Naive thymus-derived CD8-positive, alpha-beta T cell (primary cell): ENCODE results near the gene SLC9C1. TPM values are rescaled to one million over a fixed set of nuclear protein-coding genes. Genes with fewer than 3 reads are reported as not detected.

ENCODE experiments used
- ATAC-seq, 2 donors: fragments of 150-1000 bp; cut with Tn5 transposase in 1 of 2; sonication (Bioruptor Pico), chemical (Tn5 transposase) in 1 of 2; 1 replicate in 1 of 2; 2 replicates in 1 of 2; pipeline ENCODE4 v1.10.0; 2021; ENCODE audit warnings: mild to moderate bottlenecking in 2 of 2, moderate library complexity in 2 of 2
- POLR2A ChIA-PET: fragments of 350-600 bp; sonication (Branson Sonifier 250); formaldehyde crosslinking; loops from one replicate; lab custom pipeline; 2021; ENCODE audit warnings: antibody characterized with exemption; lab: Charles Lee
- DNase-seq, 10 donors: peaks; one replicate each; pipeline versions ENCODE4 v3.0.0 to v3.0.0-alpha.2; 2020 to 2022
- H3K27ac Mint-ChIP-seq, 10 donors: one replicate each; pipeline ENCODE4 v1.8.0; 2020 to 2022; ENCODE audit warnings: mild to moderate bottlenecking in 10 of 10, mixed read lengths in 10 of 10, moderate library complexity in 4 of 10, inconsistent platforms in 1 of 10
- H3K27me3 Mint-ChIP-seq, 5 donors: one replicate each; pipeline ENCODE4 v1.8.0; 2021 to 2022; ENCODE audit warnings: mixed read lengths in 5 of 5
- H3K36me3 Mint-ChIP-seq, 3 donors: one replicate each; pipeline ENCODE4 v1.8.0; 2020 to 2022; ENCODE audit warnings: mixed read lengths in 3 of 3, mild to moderate bottlenecking in 2 of 3, inconsistent platforms in 1 of 3
- H3K4me1 Mint-ChIP-seq, 4 donors: one replicate each; pipeline ENCODE4 v1.8.0; 2021 to 2022; ENCODE audit warnings: mixed read lengths in 4 of 4
- H3K4me3 Mint-ChIP-seq, 10 donors: one replicate each; pipeline ENCODE4 v1.8.0; 2020 to 2022; ENCODE audit warnings: mild to moderate bottlenecking in 10 of 10, mixed read lengths in 10 of 10, moderate library complexity in 6 of 10, inconsistent platforms in 1 of 10
- H3K9me3 Mint-ChIP-seq, 9 donors: one replicate each; pipeline ENCODE4 v1.8.0; 2020 to 2022; ENCODE audit warnings: mixed read lengths in 9 of 9, mild to moderate bottlenecking in 3 of 9, inconsistent platforms in 1 of 9, moderate library complexity in 1 of 9
- polyA plus RNA-seq, 3 donors: library from polyadenylated mRNA; unstranded; fragments of 300-500 nt; fragmentation: Illumina TruSeq; gene quantifications; one replicate each; pipeline ENCODE4 v1.2.3, GENCODE V29; 2021
- total RNA-seq, 8 experiments: library from RNA in 2 of 8; stranded (reverse) in 2 of 8; gene quantifications; one replicate each; pipeline ENCODE4 v1.2.3 and lab custom pipeline; 2021 to 2026

The SLC9C1 gene
- total and polyA plus RNA-seq, 5 experiments from 2014 or later, result not detected

DNA sequence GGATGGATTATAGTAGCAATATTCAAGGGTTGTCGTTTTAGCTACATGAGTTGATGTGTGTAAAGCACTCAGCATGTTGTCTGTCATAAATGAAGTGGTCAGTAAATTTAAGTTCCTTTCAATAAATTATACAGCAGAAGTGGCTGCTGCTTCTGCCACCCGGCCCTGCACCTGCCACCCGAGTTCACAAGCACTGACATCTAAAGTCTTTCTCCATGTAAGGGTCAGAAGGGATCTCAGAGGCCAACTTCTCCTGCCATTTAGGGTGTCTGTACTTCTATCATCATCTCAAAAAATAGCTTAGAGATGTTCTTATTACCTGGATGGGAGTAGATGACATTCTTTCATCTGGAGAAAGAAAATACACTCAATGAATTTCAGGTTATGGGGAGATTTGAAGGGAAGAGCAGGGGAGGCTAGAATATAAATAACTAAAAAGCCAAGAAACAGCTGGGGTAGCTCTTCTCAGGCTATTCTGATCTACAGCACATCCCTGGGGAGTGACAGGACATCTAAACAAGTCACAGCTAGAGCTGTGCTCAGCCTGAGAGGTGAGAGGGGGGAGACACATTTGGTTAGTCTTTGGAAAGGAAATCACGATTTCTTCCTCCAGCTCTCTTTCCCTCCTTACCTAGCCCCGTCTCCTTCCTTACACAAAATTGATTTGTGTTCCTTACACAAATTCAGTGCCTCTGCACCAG lies 169.0 kb downstream of the SLC9C1 start:
- H3K27ac Mint-ChIP-seq, result peak overlapping the region in 9 of 10 donors; percentile 53 to 96 (median 83)

DNA sequence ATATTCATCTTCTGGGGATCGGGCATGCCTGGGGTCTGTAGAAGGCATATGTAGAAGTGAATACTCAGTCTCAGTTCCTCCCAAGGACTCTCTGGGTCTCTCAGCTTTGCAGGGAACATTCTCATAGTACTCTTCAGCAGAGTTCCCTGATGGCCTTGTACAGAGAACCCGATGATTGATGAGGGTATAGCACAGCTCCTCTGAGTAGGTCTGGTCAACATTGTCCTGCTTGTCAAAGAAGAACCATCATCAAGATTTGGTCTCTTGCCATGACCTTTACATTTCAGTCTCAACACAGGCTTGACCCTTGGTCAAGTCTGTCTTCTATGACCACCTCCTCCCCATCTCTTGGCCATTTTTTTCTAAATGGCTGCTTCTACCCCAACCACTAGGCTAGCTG lies 170.5 kb downstream of the SLC9C1 start:
- Mint-ChIP-seq H3K36me3 (peaks cover 15 to 47% (median 21%) of the 10 kb centered on the region in 3 donors), H3K4me1 (peaks cover 25 to 91% (median 73%) of the 10 kb centered on the region in 4 donors), H3K27ac (peak overlapping the region in 1 of 10 donors; percentile 7), H3K27me3 (no peaks in the 10 kb centered on the region), H3K9me3 (no peaks in the 10 kb centered on the region), H3K4me3 (no peak overlapping the region)
- DNase-seq, result no peak
- POLR2A ChIA-PET, result interaction anchor here (1.1 kb wide), 1 partner anchor 9 kb away, joined by 4 read pairs; no protein-coding TSS in a partner anchor
- ATAC-seq, result no peak

More for the DNA sequence above, 169.0 kb downstream of the SLC9C1 start:
- DNase-seq, result no peak
- Mint-ChIP-seq H3K36me3 (peaks cover 15 to 47% (median 21%) of the 10 kb centered on the region in 3 donors), H3K4me1 (peaks cover 34 to 92% (median 73%) of the 10 kb centered on the region in 4 donors), H3K27me3 (no peaks in the 10 kb centered on the region), H3K9me3 (no peaks in the 10 kb centered on the region), H3K4me3 (peak overlapping the region in 1 of 10 donors; percentile 47)
- POLR2A ChIA-PET, result no interaction called here
- no peak for ATAC-seq

DNA sequence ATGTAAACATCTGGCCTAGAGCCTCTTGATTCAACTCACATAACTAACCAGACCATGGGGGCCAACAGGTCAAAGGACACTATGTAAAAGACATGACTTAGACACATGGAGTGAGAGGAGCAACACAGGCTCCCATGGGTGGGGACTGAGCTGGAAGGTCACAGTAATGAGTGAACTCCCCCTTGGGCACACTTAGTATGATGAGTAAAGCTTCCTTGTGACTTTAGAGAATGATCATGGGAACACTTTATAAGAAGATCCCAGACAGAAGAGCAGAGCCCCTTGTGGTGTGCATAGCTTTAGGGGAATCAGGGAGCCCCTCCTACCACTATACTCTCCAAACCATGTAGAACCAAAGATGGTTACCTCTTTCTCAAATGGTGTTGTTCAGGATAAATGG lies 171.1 kb downstream of the SLC9C1 start:
- Mint-ChIP-seq H3K4me1 (peaks cover 22 to 91% (median 71%) of the 10 kb centered on the region in 4 donors), H3K27me3 (no peaks in the 10 kb centered on the region), H3K4me3 (no peak overlapping the region), H3K27ac (peak overlapping the region in 1 of 10 donors; percentile 37), H3K36me3 (peaks cover 15 to 47% (median 21%) of the 10 kb centered on the region in 3 donors), H3K9me3 (no peaks in the 10 kb centered on the region)
- no peak for DNase-seq
- POLR2A ChIA-PET, result no interaction called here
- ATAC-seq, result no peak

DNA sequence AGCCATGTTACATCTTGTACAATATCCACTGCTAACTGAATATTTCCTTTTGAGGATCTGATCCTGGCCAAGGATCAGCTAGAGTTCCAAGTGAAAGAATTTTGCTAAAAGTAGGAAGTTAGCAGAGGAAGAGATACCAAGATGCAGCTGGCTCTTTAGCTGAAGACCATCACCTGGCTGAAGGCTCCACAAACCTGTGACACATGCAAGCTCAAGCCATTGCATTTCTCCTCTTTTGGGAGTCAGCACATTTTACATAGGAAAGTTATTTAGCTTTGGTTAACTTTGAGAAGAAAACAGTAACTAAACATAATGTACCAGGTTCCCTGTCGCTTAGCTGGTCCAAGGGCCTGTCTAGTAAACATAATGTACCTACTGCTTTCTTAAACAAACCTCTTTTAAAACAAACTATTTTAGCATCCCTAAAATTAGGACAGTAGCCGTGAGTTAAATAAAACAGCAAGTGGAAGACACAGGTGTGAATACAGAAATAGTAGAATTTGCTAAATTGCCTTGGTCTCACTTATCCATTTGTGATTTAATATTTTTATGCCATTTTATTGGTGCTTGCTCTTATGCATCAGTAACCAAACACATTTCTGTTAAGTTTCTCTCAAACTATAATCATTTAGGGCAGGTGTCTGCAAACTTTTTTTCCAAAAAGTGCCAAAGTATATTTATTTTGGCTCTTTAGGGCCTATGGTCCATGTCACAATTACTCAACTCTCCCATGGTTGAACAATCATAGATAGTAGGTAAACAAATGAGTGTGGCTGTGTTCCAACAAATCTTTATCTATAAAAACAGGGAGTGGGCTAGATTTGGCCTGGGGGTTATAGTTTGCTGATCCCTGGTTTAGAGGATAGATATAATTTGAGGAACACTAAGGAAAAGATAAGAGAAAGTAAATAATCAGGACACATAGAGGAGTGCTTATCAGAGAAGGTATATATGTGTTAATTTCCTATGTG lies 172.2 kb downstream of the SLC9C1 start:
- H3K4me3 Mint-ChIP-seq, result peak overlapping the region in 1 of 10 donors; percentile 45
- peaks cover 19 to 91% (median 69%) of the 10 kb centered on the region in 4 donors for H3K4me1 Mint-ChIP-seq
- ATAC-seq, result no peak
- POLR2A ChIA-PET, result no interaction called here
- H3K27me3 Mint-ChIP-seq, result no peaks in the 10 kb centered on the region
- H3K27ac Mint-ChIP-seq, result peak overlapping the region in 3 of 10 donors; percentile 15 to 80 (median 41)
- no peaks in the 10 kb centered on the region for H3K9me3 Mint-ChIP-seq
- peaks cover 15 to 47% (median 21%) of the 10 kb centered on the region in 3 donors for H3K36me3 Mint-ChIP-seq
- no peak for DNase-seq

DNA sequence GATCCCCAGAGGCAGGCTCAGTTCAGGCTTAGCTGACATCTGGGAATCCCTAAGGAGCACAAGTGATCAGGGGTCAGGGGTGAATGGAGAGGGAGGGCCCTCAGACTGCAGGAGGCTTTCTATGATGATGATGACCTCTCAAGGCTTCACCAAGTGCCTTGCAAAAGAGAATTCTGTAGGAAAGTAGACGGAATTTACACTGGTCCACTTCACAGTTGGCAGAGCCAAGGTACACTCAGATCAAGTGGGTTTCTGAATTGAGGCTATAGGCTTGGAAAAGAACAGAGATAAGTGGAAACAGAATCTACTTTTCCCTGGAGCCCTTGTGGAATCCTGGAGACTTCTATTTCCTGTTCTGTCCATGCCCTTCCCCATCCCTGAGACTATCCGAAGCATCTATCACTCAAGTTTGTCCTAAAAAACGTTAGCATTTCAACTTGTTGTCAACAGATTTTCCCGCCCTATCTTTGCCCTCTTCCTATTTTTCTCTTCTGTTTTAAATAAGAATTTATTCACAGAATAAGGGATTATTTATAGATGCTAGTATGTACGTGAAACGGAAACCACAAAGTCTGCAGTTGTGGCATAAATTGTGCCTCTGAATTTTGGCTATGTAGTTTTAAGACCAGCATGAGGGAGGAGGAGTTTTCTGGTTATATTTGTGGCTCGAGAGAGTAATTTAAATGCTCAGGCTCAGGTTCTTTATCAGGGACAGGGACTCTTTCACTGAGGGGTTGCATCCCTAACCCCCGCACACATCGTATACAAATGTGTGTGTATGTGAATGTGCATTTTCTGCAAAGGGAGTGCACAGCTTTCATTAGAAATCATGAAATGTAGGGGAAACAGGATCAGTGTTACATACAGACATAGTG lies 173.8 kb downstream of the SLC9C1 start:
- Mint-ChIP-seq H3K27ac (peak overlapping the region in 9 of 10 donors; percentile 20 to 85 (median 70)), H3K36me3 (peaks cover 11 to 33% (median 21%) of the 10 kb centered on the region in 3 donors), H3K27me3 (no peaks in the 10 kb centered on the region), H3K4me3 (peak overlapping the region in 9 of 10 donors; percentile 40 to 77 (median 63)), H3K9me3 (no peaks in the 10 kb centered on the region), H3K4me1 (peaks cover 13 to 89% (median 56%) of the 10 kb centered on the region in 4 donors)
- peak; percentile 76 to 91 for ATAC-seq
- peak in 2 of 10 donors; percentile 45 to 51 for DNase-seq
- POLR2A ChIA-PET, result interaction anchor here (0.7 kb wide), 1 partner anchor 8 kb away, joined by 3 read pairs; no protein-coding TSS in a partner anchor

DNA sequence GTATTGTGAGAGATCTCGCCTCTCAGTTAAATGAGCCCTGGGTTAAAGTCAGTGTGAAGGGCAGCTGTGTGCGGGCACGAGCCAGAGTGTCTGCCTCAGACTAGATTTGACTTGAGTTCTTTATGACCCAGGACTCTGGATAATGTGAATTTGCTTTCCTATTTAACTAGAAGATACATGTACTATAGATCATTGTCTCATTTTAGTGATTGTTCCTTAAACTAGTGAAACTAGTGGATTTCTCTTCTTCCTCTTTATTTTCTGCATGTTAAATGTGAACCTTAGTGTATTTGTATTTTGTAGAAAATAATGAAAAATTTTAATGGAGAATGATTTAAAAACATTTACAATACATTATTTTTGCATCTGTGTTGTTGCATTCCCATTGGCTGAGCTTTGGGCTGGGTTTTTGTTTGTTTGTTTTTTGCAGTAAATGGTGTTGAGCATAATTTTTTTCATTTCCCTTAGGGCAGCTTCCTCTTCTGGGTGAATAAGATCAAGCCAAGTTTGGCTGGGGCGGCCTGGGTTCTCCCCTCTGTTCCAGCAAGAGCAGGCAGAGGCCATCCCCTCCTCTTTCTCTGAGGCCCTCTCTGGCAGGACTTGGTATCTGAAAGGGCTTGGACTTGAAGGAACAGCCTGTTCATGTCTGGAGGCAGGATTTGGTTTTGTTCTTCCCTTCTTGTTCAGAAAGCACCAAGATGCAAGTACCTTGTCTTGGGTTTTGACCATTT lies 176.0 kb downstream of the SLC9C1 start:
- peak overlapping the region in 3 of 10 donors; percentile 61 to 80 (median 64) for H3K27ac Mint-ChIP-seq
- peak overlapping the region in 1 of 10 donors; percentile 3 for H3K4me3 Mint-ChIP-seq
- no peaks in the 10 kb centered on the region for H3K9me3 Mint-ChIP-seq
- H3K4me1 Mint-ChIP-seq, result peaks cover 15 to 89% (median 55%) of the 10 kb centered on the region in 4 donors
- ATAC-seq (peak in 1 of 2 donors; percentile 37), DNase-seq (peak in 1 of 10 donors; percentile 8)
- POLR2A ChIA-PET, result no interaction called here
- no peaks in the 10 kb centered on the region for H3K27me3 Mint-ChIP-seq
- H3K36me3 Mint-ChIP-seq, result peaks cover 5 to 14% (median 6%) of the 10 kb centered on the region in 3 donors

DNA sequence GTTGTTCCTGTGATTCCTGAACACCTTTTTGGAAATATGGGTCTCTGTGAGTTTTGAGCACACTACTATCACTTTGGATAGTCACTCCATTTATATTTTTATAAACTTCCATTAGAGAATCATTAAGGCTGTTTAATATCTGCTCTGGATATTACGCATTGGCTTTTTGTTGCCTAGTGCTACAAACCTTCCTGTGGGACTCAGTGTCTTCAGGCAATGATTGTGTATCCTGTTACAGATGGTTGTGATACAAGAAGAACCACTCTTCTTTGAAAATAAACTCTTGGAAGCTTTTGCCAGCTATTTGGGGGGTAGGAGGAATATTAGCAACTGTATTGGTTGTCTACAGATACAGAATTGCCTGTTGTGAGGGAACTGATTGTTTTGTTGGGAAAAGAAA lies 176.6 kb downstream of the SLC9C1 start:
- DNase-seq (no peak), ATAC-seq (no peak)
- Mint-ChIP-seq H3K36me3 (peaks cover 0 to 8% (median 0%) of the 10 kb centered on the region in 3 donors), H3K4me1 (peaks cover 13 to 86% (median 53%) of the 10 kb centered on the region in 4 donors), H3K27me3 (no peaks in the 10 kb centered on the region), H3K27ac (peak overlapping the region in 4 of 10 donors; percentile 16 to 80 (median 60)), H3K4me3 (peak overlapping the region in 1 of 10 donors; percentile 3), H3K9me3 (no peaks in the 10 kb centered on the region)
- POLR2A ChIA-PET, result no interaction called here

DNA sequence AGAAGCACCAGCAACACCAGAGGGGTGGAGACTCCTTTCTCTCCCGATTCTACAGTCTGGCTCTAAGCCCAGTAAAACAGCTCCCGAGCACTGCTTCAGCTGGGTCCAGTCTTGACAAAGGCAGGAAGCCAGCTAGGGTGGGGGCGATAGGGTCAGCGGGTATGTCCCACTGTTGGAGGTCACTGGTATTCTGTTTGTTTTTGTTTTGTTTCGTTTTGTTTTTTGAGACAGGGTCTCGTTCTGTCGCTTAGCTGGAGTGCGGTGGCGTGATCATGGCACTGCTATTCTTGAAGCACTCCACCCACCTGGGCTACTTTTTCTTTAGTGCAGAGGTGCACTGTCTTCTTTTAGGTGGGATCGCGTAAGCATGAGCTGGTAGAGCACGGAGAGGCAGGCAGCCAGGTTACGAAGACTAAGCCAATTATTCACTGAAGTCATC lies 177.2 kb downstream of the SLC9C1 start:
- POLR2A ChIA-PET, result no interaction called here
- DNase-seq (no peak), ATAC-seq (no peak)

DNA sequence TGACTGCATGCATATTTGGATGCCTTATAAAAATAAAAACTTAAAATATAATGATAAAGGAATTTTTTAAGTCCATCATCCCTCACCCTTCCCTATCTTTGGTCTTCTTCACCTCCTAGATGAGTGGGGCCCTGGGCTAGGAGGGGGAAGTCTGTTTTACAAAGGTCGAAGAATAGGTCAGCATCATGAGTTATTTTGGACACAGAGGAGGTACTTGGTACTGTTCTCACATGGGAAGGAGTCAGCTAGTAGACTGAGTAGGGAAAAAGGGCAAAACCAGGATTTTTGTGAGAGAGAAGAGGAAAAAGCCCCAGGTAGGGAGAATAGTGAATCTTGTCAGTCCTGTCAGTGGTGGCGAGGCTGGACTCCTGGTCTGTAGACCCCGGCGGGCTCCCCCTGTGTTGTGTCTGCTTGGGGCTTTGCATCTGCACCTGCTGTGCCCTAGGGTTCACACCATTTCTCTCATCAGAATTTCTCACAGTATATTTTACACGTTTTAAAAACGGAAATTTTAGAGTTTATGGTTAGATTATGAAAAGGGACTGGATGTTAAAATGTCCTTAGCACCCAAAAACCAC lies 178.1 kb downstream of the SLC9C1 start:
- Mint-ChIP-seq H3K27me3 (no peaks in the 10 kb centered on the region), H3K36me3 (peaks cover 0 to 2% (median 0%) of the 10 kb centered on the region in 3 donors), H3K4me3 (no peak overlapping the region), H3K9me3 (no peaks in the 10 kb centered on the region), H3K4me1 (peaks cover 13 to 76% (median 47%) of the 10 kb centered on the region in 4 donors), H3K27ac (peak overlapping the region in 3 of 10 donors; percentile 11 to 74 (median 28))
- ATAC-seq, result no peak
- POLR2A ChIA-PET, result no interaction called here
- DNase-seq, result no peak

More for the DNA sequence above, 177.2 kb downstream of the SLC9C1 start:
- Mint-ChIP-seq H3K27me3 (no peaks in the 10 kb centered on the region), H3K36me3 (peaks cover 0 to 2% (median 0%) of the 10 kb centered on the region in 3 donors), H3K4me3 (peak overlapping the region in 6 of 10 donors; percentile 5 to 77 (median 37)), H3K27ac (peak overlapping the region in 6 of 10 donors; percentile 11 to 72 (median 46)), H3K4me1 (peaks cover 13 to 83% (median 53%) of the 10 kb centered on the region in 4 donors), H3K9me3 (no peaks in the 10 kb centered on the region)

DNA sequence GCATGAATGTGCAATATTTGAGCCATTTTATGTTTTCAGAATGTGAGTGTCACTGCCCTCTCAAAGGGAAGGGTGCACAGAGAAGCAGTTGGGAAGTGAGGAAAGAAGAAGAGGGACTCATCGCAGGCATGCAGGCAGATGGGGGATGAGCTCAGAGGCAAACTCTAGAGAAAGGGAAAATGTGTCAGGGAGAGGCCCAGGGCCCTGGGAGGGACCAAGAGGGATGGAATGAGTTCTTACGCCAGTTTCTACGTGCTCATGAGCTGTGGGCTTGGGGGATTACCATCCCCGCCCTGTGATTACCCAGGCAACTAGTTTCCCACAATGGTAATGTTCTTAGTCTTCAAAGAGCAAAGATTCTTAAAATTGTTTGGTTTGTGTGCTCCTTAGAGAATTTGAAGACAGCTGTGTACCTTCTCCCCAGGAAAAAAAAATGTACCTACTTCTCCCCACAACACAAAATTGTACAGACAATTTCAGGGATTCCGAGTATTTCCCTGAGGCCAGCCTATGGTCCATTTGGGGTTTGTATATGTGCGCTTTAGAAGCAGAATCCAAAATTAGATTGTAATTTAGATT lies 178.8 kb downstream of the SLC9C1 start:
- peak overlapping the region in 5 of 10 donors; percentile 10 to 74 (median 50) for H3K27ac Mint-ChIP-seq
- no peak for DNase-seq
- H3K4me1 Mint-ChIP-seq, result peaks cover 9 to 70% (median 42%) of the 10 kb centered on the region in 4 donors
- POLR2A ChIA-PET, result no interaction called here
- no peak for ATAC-seq
- H3K36me3 Mint-ChIP-seq, result peaks cover 0 to 2% (median 0%) of the 10 kb centered on the region in 3 donors
- H3K9me3 Mint-ChIP-seq, result no peaks in the 10 kb centered on the region
- H3K4me3 Mint-ChIP-seq, result peak overlapping the region in 2 of 10 donors; percentile 11 to 24
- H3K27me3 Mint-ChIP-seq, result no peaks in the 10 kb centered on the region
